HEK293 (cell line): ENCODE results near the gene C17orf67.

Experiments used
- FEZF1 ChIP-seq: fragments of 450-650 bp; formaldehyde crosslinking; IDR thresholded peaks from 2 replicates; pipeline ENCODE4 v1.5.1; 2016; ENCODE audit warnings: missing biosample characterization, missing genetic modification characterization
- KLF16 ChIP-seq: fragments of 450-650 bp; formaldehyde crosslinking; IDR thresholded peaks from 2 replicates; pipeline ENCODE4 v1.5.1; 2017; ENCODE audit warnings: missing biosample characterization, missing genetic modification characterization
- KLF7 ChIP-seq: fragments of 450-650 bp; formaldehyde crosslinking; IDR thresholded peaks from 2 replicates; pipeline ENCODE4 v1.5.1; 2016; ENCODE audit warnings: missing biosample characterization, missing genetic modification characterization, borderline replicate concordance
- MZF1 ChIP-seq: fragments of 450-650 bp; formaldehyde crosslinking; IDR thresholded peaks from 2 replicates; pipeline ENCODE4 v1.5.1; 2017; ENCODE audit warnings: missing biosample characterization, missing genetic modification characterization, borderline replicate concordance
- PATZ1 ChIP-seq: fragments of 450-650 bp; formaldehyde crosslinking; IDR thresholded peaks from 2 replicates; pipeline ENCODE4 v1.5.1; 2016; ENCODE audit warnings: missing biosample characterization, missing genetic modification characterization
- ZNF2 ChIP-seq: fragments of 450-650 bp; formaldehyde crosslinking; IDR thresholded peaks from 2 replicates; pipeline ENCODE4 v1.5.1; 2016; ENCODE audit warnings: missing biosample characterization, missing genetic modification characterization
- ZNF248 ChIP-seq: fragments of 450-650 bp; formaldehyde crosslinking; IDR thresholded peaks from 2 replicates; pipeline ENCODE4 v1.5.1; 2017; ENCODE audit warnings: missing biosample characterization, missing genetic modification characterization
- ZNF274 ChIP-seq, 2 experiments: fragments of 200-500 bp in 1 of 2; fragments of 450-650 bp in 1 of 2; sonication (Bioruptor generic) in 1 of 2; formaldehyde crosslinking in 1 of 2; IDR thresholded peaks; 2 replicates each; pipeline versions ENCODE4 v1.5.1 to v1.6.1; 2014 to 2016; ENCODE audit warnings: borderline replicate concordance in 1 of 2, inconsistent platforms in 1 of 2, low read length in 1 of 2, missing biosample characterization in 1 of 2, missing genetic modification characterization in 1 of 2
- ZNF416 ChIP-seq: fragments of 450-650 bp; formaldehyde crosslinking; IDR thresholded peaks from 2 replicates; pipeline ENCODE4 v1.5.1; 2016; ENCODE audit warnings: missing biosample characterization, missing genetic modification characterization
- TF ChIP-seq, protein P1 (sequence below): fragments of 450-650 bp; formaldehyde crosslinking; IDR thresholded peaks from 2 replicates; pipeline ENCODE4 v1.5.1; 2016; ENCODE audit warnings: missing biosample characterization, missing genetic modification characterization
- TF ChIP-seq, protein P2 (sequence below): fragments of 450-650 bp; formaldehyde crosslinking; IDR thresholded peaks from 2 replicates; pipeline ENCODE4 v1.5.1; 2016; ENCODE audit warnings: missing biosample characterization, missing genetic modification characterization

DNA sequence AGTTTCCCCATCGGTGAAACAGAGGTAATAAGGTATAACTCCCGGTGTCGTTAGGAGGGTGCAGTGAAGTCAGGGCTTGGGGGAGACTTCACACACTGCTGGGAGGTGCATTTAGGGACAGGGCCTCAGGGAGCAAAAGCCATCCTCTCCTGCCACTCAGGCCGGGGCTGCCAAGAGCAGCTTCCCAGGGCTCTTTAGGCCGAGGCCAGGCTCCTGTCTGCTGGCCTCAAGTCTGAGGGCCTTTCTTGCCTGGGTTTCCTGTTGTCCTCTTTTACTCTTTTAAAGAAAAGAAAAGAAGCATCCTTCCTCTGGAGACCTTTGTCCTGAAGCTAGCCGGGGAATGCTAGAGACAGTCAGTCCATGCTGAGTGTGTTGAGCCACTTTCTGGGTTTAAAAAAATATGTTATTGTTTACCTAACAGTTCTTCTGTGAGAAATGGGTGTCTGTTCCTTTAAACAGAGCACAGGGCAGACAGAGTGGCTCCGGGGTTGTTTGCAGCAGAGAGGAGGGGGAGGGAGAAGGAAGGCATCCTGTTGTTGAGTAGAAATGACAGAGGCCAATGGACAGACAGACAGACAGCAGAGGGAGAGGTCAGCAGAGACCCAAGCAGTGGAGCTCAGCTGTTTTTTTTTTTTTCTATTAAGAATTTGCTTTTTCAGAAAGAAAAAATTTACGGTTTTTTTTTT is 79.1 kb downstream of the C17orf67 start:
- no peak for TF ChIP-seq FEZF1 (tag by site-specific recombination)
- TF ChIP-seq MZF1, result no peak
- TF ChIP-seq, protein P1, sequence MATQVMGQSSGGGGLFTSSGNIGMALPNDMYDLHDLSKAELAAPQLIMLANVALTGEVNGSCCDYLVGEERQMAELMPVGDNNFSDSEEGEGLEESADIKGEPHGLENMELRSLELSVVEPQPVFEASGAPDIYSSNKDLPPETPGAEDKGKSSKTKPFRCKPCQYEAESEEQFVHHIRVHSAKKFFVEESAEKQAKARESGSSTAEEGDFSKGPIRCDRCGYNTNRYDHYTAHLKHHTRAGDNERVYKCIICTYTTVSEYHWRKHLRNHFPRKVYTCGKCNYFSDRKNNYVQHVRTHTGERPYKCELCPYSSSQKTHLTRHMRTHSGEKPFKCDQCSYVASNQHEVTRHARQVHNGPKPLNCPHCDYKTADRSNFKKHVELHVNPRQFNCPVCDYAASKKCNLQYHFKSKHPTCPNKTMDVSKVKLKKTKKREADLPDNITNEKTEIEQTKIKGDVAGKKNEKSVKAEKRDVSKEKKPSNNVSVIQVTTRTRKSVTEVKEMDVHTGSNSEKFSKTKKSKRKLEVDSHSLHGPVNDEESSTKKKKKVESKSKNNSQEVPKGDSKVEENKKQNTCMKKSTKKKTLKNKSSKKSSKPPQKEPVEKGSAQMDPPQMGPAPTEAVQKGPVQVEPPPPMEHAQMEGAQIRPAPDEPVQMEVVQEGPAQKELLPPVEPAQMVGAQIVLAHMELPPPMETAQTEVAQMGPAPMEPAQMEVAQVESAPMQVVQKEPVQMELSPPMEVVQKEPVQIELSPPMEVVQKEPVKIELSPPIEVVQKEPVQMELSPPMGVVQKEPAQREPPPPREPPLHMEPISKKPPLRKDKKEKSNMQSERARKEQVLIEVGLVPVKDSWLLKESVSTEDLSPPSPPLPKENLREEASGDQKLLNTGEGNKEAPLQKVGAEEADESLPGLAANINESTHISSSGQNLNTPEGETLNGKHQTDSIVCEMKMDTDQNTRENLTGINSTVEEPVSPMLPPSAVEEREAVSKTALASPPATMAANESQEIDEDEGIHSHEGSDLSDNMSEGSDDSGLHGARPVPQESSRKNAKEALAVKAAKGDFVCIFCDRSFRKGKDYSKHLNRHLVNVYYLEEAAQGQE (tag by site-specific recombination), result no peak
- TF ChIP-seq, protein P2, sequence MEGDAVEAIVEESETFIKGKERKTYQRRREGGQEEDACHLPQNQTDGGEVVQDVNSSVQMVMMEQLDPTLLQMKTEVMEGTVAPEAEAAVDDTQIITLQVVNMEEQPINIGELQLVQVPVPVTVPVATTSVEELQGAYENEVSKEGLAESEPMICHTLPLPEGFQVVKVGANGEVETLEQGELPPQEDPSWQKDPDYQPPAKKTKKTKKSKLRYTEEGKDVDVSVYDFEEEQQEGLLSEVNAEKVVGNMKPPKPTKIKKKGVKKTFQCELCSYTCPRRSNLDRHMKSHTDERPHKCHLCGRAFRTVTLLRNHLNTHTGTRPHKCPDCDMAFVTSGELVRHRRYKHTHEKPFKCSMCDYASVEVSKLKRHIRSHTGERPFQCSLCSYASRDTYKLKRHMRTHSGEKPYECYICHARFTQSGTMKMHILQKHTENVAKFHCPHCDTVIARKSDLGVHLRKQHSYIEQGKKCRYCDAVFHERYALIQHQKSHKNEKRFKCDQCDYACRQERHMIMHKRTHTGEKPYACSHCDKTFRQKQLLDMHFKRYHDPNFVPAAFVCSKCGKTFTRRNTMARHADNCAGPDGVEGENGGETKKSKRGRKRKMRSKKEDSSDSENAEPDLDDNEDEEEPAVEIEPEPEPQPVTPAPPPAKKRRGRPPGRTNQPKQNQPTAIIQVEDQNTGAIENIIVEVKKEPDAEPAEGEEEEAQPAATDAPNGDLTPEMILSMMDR (tag by site-specific recombination), result no peak
- TF ChIP-seq ZNF248 (tag by site-specific recombination), result no peak
- no peak for TF ChIP-seq PATZ1 (tag by site-specific recombination)
- TF ChIP-seq ZNF416 (tag by site-specific recombination), result no peak
- TF ChIP-seq KLF7 (tag by site-specific recombination), result no peak
- TF ChIP-seq ZNF274 (IDR thresholded peaks at IDR 0.05; ENCODE audit: low read length), result no peak
- TF ChIP-seq ZNF274 (tag by site-specific recombination; IDR thresholded peaks at IDR 0.05; ENCODE audit: borderline replicate concordance), result no peak
- TF ChIP-seq ZNF2 (tag by site-specific recombination), result no peak
- no peak for TF ChIP-seq KLF16
